ENCODE measurements around the gene ZNF865. TPM values are rescaled to one million over a fixed set of nuclear protein-coding genes. Genes with fewer than 3 reads are reported as not detected.
A peak's percentile ranks its signal among the peaks of the same experiment; 100 is the strongest.

ZNF865 gene
- total RNA-seq, 2 experiments from 2014 or later, result 10.5 to 10.7 TPM

DNA sequence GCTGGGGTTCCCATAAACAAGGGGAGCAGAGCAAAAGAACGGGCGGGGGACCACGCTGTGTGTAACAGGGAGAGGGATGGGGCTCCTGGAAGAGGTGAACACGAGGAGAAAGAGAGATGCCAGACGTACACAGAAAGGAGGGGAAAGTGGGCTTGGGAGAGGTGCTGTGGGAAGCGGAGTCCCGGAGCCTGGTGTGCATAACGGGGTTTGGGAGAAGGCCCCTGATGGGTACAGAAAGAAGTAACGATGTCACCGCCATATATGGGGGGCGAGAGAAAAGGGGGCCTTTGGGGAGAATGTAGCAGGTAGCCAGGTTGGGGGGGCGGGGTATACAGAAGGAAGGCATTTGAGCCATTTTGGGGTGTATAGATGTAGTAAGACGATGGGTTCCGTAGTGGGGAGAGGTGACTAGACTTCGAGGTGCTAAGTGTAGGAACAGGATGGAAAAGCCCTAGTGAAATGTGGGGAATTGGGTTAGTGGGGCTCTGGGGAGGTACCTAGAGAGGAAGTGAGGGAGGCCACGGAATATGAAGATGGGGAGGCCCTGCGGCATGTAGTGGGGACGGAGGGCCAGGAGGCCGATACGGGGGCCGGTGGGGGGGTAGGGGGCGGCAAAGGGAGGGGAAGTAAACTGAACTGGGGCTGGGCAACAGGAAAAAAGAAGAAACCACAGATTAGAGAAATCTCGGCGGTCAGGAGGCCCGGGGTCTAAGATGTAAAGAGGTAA lies 36.1 kb downstream of the ZNF865 start:
- peak; percentile 36 for DNase-seq
- H3K36me3 Mint-ChIP-seq, result peaks cover 56% of the 10 kb centered on the region
- peak overlapping the region; percentile 90 for H3K27ac Mint-ChIP-seq
- peak overlapping the region; percentile 89 for H3K4me3 Mint-ChIP-seq
- H3K27me3 Mint-ChIP-seq, result peaks cover 6% of the 10 kb centered on the region
- peaks cover 48% of the 10 kb centered on the region for H3K4me1 Mint-ChIP-seq
- H3K9me3 Mint-ChIP-seq, result peaks cover 6% of the 10 kb centered on the region

DNA sequence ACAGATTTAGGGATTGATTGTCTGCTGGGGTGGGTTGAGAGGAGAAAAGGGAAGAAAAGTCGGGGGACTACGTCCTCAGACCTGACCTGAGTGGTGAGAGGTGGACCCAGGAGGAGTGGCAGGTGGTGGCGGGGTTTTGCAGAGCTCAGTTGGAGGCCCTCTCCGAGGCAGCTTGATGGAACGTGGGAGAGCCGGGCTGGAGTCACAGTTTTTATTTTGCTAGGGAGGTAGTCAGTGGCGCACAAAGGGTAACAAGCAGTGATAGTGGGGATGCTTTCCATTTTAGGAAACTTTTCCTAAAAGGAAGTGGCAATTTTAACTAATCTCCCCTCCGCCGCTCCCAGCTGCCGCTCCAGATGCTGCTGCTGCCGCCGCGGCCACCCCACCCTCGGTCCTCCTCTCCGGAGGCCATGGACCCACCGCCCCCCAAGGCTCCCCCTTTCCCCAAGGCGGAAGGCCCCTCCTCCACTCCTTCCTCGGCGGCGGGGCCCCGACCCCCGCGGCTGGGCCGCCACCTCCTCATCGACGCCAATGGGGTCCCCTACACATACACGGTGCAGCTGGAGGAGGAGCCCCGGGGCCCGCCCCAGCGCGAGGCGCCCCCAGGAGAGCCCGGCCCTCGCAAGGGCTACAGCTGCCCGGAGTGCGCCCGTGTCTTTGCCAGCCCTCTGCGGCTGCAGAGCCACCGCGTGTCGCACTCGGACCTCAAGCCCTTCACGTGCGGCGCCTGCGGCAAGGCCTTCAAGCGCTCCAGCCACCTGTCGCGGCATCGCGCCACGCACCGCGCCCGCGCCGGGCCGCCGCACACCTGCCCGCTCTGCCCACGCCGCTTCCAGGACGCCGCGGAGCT lies 36.9 kb downstream of the ZNF865 start:
- Mint-ChIP-seq H3K4me3 (peak overlapping the region; percentile 89), H3K36me3 (peaks cover 62% of the 10 kb centered on the region), H3K4me1 (peaks cover 47% of the 10 kb centered on the region), H3K9me3 (peaks cover 6% of the 10 kb centered on the region), H3K27me3 (peaks cover 6% of the 10 kb centered on the region), H3K27ac (peak overlapping the region; percentile 98)
- DNase-seq, result peak; percentile 55

DNA sequence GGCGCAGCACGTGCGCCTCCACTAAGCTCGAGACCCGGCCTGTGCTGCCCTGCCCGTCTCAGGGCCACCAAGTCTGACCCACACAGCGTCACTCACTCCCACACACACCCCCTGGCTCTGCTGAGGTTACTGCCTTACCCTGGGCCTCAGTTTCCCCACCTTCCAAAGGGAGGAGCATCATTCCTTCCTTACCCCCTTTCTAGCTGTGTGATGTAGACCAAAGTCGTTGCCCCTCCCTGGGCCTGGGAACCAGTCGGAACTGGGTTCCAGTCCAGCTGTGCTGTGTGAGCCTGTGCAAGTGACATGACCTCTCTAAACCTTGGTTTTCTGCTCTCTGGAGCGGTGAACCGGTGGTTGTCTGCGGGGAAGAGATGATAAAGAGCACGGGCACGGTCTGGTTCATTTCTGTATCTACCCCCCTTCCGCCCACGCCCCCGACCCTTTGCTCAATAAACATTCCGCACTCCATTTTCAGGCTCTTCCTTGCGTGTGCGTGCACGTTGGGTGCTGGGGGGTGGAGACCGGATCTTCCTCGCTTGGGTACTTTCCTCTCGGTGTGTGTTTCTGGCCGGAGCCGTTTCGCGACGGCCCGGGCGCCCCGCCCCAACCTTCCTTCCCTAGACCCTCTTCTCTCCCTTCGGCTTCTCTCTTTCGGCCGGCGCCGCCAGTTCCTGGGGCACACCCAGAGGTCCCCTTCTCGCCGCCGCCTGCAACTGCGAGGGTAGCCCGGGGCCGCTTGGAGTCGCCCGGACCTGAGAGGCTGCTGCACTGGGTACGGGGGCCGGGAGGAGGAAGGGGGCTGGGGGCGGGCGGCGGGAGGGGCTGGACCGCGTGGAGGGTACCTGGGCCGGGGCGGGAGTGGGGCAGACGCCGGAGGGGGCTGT lies 37.8 kb downstream of the ZNF865 start, which contains the start of gene ZNF581:
TSS of gene ZNF581 (plus strand) at position 647 of the 884 bp plus-strand sequence. CDS start 923 bp downstream, outside the sequence.
- peaks cover 3% of the 10 kb centered on the region for H3K9me3 Mint-ChIP-seq
- H3K27me3 Mint-ChIP-seq, result peaks cover 6% of the 10 kb centered on the region
- H3K36me3 Mint-ChIP-seq, result peaks cover 54% of the 10 kb centered on the region
- H3K4me1 Mint-ChIP-seq, result peaks cover 44% of the 10 kb centered on the region
- DNase-seq, result peak; percentile 85
- H3K27ac Mint-ChIP-seq, result peak within 1 kb of the TSS; percentile 98
- H3K4me3 Mint-ChIP-seq, result peak within 1 kb of the TSS; percentile 89

- Mint-ChIP-seq H3K27ac (peak overlapping the region; percentile 98), H3K9me3 (peaks cover 3% of the 10 kb centered on the region), H3K36me3 (peaks cover 51% of the 10 kb centered on the region), H3K4me3 (peak overlapping the region; percentile 89), H3K27me3 (peaks cover 6% of the 10 kb centered on the region), H3K4me1 (peaks cover 46% of the 10 kb centered on the region)
- no peak for DNase-seq
Measured at GRCh38 chr19:55643887-55644176, 38.4 kb downstream of the ZNF865 start.

- Mint-ChIP-seq H3K27me3 (peaks cover 6% of the 10 kb centered on the region), H3K36me3 (peaks cover 47% of the 10 kb centered on the region), H3K9me3 (no peaks in the 10 kb centered on the region), H3K4me1 (peaks cover 46% of the 10 kb centered on the region), H3K4me3 (peak overlapping the region; percentile 89), H3K27ac (peak overlapping the region; percentile 98)
- no peak for DNase-seq
Measured at GRCh38 chr19:55644191-55644833, 38.9 kb downstream of the ZNF865 start.

- Mint-ChIP-seq H3K4me1 (peaks cover 47% of the 10 kb centered on the region), H3K36me3 (peaks cover 46% of the 10 kb centered on the region), H3K27ac (peak overlapping the region; percentile 98), H3K9me3 (no peaks in the 10 kb centered on the region), H3K4me3 (peak overlapping the region; percentile 89), H3K27me3 (peaks cover 6% of the 10 kb centered on the region)
- DNase-seq, result no peak
Measured at GRCh38 chr19:55644842-55645511, 39.5 kb downstream of the ZNF865 start.

DNA sequence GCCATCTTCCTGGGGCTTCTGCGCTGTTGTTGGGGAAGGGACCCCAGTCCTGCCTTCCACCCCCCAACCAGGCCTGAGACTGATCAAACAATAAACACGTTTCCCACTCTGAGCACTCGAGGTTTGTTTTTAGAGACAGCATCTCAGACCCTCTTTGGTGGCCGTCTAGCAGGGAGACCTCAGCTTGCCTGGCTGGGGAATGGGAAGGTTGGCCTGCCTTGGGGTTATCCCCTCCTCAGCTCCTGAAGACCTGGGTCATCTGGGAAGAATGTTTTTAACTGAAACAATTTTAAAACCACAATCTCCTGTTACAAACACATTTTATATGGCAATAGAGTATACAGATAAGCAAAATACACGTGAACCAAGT lies 40.0 kb downstream of the ZNF865 start:
- Mint-ChIP-seq H3K9me3 (no peaks in the 10 kb centered on the region), H3K4me1 (peaks cover 49% of the 10 kb centered on the region), H3K27me3 (peaks cover 6% of the 10 kb centered on the region), H3K27ac (peak overlapping the region; percentile 56), H3K36me3 (peaks cover 44% of the 10 kb centered on the region), H3K4me3 (peak overlapping the region; percentile 89)
- DNase-seq, result no peak

- Mint-ChIP-seq H3K27ac (peak overlapping the region; percentile 87), H3K27me3 (no peaks in the 10 kb centered on the region), H3K9me3 (no peaks in the 10 kb centered on the region), H3K4me1 (peaks cover 46% of the 10 kb centered on the region), H3K4me3 (peak overlapping the region; percentile 82), H3K36me3 (peaks cover 44% of the 10 kb centered on the region)
- no peak for DNase-seq
Measured at GRCh38 chr19:55646889-55647731, 41.7 kb downstream of the ZNF865 start.

DNA sequence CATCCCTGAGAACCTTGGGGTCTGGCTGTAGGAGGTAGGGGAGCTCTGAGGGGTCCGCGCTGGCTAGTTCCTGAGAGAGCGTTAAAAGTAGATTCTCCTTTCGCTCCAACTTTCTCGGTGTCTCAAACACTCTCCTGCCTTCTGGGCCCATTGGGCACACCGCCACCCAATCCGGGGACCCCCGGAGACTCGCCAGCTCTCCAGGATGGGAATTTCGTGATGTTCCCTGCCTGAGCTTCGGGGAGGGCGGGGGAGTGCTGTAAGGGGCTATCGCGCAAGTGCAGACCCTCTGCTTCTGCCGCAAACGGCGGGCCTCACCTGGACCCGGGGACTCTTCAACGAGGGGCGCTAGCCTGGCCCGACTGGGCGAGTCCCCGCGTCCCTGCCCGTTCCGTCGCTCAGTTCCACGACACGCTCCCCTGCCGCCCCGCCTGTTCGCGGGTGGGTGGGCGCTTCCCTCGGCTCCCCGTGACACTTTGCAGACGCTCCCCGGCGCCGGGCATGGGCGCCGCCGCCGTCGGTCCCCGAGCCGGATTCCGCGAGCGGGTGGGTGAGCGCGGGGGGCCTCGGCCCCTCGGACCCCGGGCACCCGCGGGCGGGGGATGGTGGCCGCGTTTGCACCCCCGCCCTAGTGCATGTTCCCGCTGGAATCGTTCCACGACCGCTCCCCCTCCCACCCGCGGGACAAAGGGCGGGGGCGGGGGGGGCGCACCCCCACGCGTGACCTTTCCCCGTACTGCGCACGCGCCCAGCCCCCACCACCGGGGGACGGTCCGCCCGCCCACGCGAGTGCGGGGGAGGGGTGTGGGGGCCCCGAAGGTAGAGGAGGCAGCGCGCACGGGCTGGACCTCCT lies 42.5 kb downstream of the ZNF865 start, which contains the start of gene CCDC106:
TSS of gene CCDC106 (plus strand) at position 481 of the 853 bp plus-strand sequence. CDS start 835 bp downstream, outside the sequence.
- DNase-seq, result peak; percentile 55
- Mint-ChIP-seq H3K4me1 (peaks cover 45% of the 10 kb centered on the region), H3K9me3 (no peaks in the 10 kb centered on the region), H3K36me3 (peaks cover 41% of the 10 kb centered on the region), H3K27me3 (no peaks in the 10 kb centered on the region), H3K4me3 (peak within 1 kb of the TSS; percentile 82), H3K27ac (peak within 1 kb of the TSS; percentile 88)

DNA sequence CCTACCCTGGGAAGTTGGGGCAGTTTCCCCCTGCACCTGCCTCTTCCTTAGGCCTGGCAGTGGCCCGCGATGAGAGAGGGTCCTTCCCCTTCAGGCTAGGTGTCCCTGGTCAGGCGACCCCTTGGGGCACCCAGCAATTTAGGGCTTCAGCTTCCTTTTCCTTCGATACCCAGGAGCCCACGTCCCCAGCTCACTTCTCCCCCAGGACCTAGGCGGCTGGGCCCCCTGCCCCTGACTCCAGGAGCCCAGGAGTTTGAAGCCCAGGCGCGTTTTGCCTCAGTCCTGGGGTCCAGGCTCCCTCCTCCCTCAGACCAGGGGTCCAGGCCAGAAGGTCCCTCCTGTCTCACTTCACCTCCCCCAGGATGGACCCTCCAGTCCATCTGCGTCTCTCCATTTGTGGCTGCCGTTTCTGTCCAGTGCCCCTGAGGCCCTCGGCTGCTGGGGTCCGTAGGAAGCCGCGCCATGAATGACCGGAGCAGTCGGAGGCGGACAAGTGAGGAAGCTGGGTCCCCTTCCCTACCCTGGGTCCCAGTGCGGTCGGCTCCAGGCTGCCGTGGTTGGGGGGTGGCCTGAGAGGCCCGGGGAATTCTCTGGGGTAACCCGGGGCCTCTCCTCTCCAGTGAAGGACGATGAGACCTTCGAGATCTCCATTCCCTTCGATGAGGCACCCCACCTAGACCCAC lies 43.3 kb downstream of the ZNF865 start:
- Mint-ChIP-seq H3K4me1 (peaks cover 41% of the 10 kb centered on the region), H3K27ac (peak overlapping the region; percentile 88), H3K27me3 (peaks cover 1% of the 10 kb centered on the region), H3K4me3 (peak overlapping the region; percentile 82), H3K36me3 (peaks cover 36% of the 10 kb centered on the region), H3K9me3 (no peaks in the 10 kb centered on the region)
- no peak for DNase-seq

- no peaks in the 10 kb centered on the region for H3K9me3 Mint-ChIP-seq
- H3K4me3 Mint-ChIP-seq, result peak overlapping the region; percentile 82
- H3K27ac Mint-ChIP-seq, result peak overlapping the region; percentile 88
- H3K27me3 Mint-ChIP-seq, result peaks cover 5% of the 10 kb centered on the region
- DNase-seq, result no peak
- peaks cover 30% of the 10 kb centered on the region for H3K36me3 Mint-ChIP-seq
- peaks cover 41% of the 10 kb centered on the region for H3K4me1 Mint-ChIP-seq
Measured at GRCh38 chr19:55649268-55650125, 44.0 kb downstream of the ZNF865 start.
